MG63 (cell line): ENCODE measurements around the gene FGR. TPM values are rescaled to one million over a fixed set of nuclear protein-coding genes. Genes with fewer than 3 reads are reported as not detected.

ENCODE experiments used
- DNase-seq: peaks from one replicate; pipeline ENCODE4 v3.0.0-alpha.2; 2020
- H3K27me3 ChIP-seq: fragments of 250-450 bp; sonication (Bioruptor Pico); 2 replicates; pipeline ENCODE4 v1.5.1; 2020; ENCODE audit warnings: mild to moderate bottlenecking, moderate library complexity
- H3K36me3 ChIP-seq: fragments of 250-450 bp; sonication (Bioruptor Pico); 2 replicates; pipeline ENCODE4 v1.5.1; 2020; ENCODE audit warnings: mild to moderate bottlenecking, moderate library complexity
- H3K4me3 ChIP-seq: fragments of 250-450 bp; sonication (Bioruptor Pico); 2 replicates; pipeline ENCODE4 v1.5.1; 2020; ENCODE audit warnings: mild to moderate bottlenecking, moderate library complexity
- H3K9me3 ChIP-seq: fragments of 250-450 bp; sonication (Bioruptor Pico); 2 replicates; pipeline ENCODE4 v1.5.1; 2020; ENCODE audit warnings: mild to moderate bottlenecking, moderate library complexity
- total RNA-seq: library from RNA; depleted of rRNA; stranded (reverse); fragments of >200 nt; shearing (Covaris generic); gene quantifications from 2 replicates; pipeline ENCODE4 v1.2.3, GENCODE V29; 2014; ENCODE audit warnings: low replicate concordance

Gene FGR
- total RNA-seq, 1 experiment from 2014 or later = not detected

DNA sequence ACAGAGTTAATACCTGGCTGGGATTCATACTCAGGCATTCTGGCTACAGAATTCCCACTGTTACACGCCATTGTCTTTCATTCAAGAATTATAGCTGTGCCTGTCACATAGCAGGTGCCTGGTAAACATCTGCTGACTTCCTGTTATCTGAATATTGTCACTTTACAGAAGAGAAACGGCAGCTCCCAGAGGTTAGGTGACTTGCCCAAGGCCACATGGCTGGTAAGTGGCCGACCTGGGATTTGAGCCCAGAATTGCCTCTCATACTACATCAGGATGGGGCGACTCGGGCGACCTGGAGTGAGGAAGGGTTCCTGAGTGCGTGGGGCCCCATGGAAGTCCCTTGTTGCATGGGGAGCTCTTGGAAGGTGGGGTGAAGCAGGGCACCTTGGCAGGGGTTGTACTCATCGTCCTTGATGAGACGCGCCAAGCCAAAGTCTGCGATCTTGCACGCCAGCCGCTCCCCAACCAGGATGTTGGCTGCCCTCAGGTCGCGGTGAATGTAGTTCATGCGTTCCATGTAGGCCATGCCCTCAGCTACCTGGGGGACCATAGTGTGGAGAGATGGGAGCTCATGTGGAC is 20.9 kb downstream of the FGR start:
- no peak for DNase-seq
- H3K9me3 ChIP-seq = no peaks in the 10 kb centered on the region
- H3K4me3 ChIP-seq = no peak overlapping the region
- H3K36me3 ChIP-seq = no peaks in the 10 kb centered on the region
- no peaks in the 10 kb centered on the region for H3K27me3 ChIP-seq

DNA sequence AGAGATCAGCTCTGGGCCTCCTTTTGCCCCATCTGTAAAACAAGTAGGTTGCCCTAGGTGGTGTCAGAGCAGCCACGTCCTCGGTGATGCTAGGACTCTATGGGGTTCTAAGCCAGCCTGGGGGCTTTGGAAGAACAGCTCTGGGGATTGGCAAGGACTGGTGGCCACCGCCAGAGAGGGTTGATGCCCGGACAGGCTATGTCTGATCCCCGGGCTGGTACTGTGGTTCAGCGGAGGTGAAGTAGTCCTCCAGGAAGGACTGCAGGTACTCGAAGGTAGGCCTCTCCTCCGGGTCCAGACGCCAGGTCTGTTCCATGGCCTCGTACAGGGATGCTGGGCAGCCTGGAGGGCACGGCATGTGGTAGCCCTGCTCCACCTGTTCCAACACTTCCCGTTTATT is 22.3 kb downstream of the FGR start:
- no peak for DNase-seq
- no peaks in the 10 kb centered on the region for H3K36me3 ChIP-seq
- no peaks in the 10 kb centered on the region for H3K9me3 ChIP-seq
- no peaks in the 10 kb centered on the region for H3K27me3 ChIP-seq
- H3K4me3 ChIP-seq = no peak overlapping the region

DNA sequence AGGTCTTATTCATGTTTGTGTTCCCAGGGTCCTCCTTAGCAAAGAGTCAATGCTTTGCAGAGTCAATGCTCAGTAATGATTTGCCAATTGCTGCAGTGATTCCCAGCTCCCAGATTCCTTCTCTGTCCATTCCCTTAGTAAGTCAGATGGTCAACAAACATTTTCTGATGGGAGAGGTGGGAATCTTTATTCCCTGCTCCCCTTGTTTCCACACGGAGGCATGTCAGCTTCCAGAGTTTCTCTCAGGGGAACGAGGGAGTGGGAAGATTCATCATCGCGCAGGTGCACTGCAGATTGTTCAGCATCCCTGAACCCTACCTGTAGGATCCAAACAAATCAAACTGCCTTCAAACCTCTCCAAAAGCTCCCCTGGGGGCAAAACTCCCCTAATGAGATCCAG is 23.5 kb downstream of the FGR start:
- Histone ChIP-seq H3K27me3 (no peaks in the 10 kb centered on the region), H3K4me3 (no peak overlapping the region), H3K36me3 (no peaks in the 10 kb centered on the region), H3K9me3 (no peaks in the 10 kb centered on the region)
- DNase-seq = no peak

DNA sequence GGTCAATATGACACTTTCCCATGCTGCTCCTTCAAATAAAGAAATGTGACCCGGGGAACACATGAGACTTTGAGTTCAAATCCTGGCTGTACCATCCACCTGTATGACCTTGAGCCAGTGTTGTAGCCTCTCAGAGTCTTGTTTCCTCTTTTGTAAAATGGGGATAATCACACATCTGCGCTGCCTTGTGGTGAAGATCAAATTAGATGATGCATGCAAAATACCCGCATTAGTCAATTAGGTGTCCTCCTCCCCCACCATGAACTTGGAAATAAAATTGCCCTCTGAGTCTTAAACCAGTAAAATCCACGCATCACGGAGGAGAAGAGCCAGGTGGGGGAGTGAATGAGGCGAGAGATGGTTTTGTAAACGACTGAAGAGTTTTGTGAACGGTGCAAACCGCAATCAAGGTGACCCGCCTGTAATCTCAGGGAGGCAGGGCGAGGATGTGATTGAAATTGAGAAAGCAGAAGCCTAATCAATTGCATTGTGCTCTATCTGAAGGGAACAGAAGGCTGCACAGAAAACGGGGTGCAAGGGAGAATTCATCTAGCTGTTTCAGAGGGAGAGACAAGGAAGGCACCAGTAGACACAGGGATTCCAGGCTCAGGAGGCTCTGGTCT is 25.3 kb downstream of the FGR start:
- Histone ChIP-seq H3K36me3 (no peaks in the 10 kb centered on the region), H3K4me3 (no peak overlapping the region), H3K27me3 (no peaks in the 10 kb centered on the region), H3K9me3 (no peaks in the 10 kb centered on the region)
- DNase-seq = no peak

DNA sequence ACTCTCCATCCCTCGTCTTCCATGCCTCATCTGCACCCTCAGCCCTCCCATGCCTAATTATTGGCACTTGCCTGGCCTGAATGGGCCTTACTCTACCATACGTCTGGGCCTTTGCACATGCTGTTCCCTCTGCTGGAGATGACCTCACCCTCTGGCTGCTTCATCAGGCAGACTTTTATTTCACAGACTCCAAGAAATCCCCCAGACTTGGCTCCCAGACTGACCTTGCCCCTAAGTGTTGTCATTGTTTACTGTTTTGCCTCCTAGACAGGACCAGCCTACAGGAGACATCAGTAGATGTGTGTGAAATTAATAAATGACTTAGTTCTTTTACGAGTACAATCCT is 25.8 kb downstream of the FGR start:
- no peaks in the 10 kb centered on the region for H3K27me3 ChIP-seq
- no peaks in the 10 kb centered on the region for H3K9me3 ChIP-seq
- no peaks in the 10 kb centered on the region for H3K36me3 ChIP-seq
- no peak overlapping the region for H3K4me3 ChIP-seq
- no peak for DNase-seq

DNA sequence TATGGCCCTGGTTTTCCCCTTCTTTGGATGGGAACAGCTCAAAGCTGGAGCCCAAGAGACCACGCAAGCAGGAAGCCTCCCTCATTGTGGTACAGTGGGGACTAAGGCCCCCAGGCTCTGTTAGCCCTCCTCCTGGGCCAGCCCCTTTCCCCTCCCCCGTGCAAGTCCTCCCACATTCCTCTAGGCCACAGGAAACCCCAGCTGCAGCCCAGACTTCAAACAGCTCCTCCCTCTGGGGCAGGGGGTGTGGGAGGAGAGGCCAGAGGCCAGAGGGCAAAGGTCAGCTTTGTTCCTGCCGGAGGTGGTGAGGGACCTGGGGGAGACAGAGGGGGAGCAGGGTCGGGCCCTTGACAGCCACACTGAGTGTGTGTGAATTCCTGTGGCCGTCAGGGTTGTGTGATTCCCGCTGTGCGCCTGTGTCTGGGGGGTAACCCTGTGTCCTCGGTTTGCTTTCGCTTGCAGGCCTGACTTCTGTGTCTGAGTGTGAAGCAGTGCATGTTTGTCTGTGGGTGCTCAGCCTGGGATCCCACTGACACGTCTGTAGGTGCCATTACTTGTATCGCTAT is 27.7 kb downstream of the FGR start:
- H3K36me3 ChIP-seq = no peaks in the 10 kb centered on the region
- H3K4me3 ChIP-seq = no peak overlapping the region
- DNase-seq = no peak
- H3K27me3 ChIP-seq = no peaks in the 10 kb centered on the region
- H3K9me3 ChIP-seq = no peaks in the 10 kb centered on the region

DNA sequence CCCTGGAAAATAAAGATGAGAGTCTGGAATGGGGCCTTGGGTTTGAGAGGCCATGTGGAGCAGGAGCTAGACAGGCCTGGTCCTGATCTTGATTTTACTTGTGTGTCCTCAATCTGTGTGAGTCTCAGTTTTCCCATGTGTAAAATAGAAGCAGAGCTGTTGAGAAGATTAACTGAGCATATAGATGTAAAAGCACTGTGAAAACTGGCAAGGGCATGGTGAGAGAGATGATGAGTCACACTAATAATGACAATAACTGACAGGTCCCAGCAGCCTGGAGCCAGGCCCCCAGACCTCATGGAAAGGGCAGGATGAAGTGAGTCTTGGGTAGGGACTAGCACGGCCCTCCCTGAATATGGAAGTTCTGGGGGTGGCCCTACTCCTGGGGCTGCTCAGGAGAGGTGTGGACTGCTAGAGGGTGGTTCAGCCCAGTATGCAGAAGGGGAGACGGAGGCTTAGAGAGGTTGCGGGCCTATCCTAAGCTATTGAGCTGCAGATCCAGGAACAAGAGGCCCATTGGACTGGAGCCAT is 28.2 kb downstream of the FGR start:
- no peak overlapping the region for H3K4me3 ChIP-seq
- H3K36me3 ChIP-seq = no peaks in the 10 kb centered on the region
- no peaks in the 10 kb centered on the region for H3K27me3 ChIP-seq
- DNase-seq = peak; percentile 32
- no peaks in the 10 kb centered on the region for H3K9me3 ChIP-seq

DNA sequence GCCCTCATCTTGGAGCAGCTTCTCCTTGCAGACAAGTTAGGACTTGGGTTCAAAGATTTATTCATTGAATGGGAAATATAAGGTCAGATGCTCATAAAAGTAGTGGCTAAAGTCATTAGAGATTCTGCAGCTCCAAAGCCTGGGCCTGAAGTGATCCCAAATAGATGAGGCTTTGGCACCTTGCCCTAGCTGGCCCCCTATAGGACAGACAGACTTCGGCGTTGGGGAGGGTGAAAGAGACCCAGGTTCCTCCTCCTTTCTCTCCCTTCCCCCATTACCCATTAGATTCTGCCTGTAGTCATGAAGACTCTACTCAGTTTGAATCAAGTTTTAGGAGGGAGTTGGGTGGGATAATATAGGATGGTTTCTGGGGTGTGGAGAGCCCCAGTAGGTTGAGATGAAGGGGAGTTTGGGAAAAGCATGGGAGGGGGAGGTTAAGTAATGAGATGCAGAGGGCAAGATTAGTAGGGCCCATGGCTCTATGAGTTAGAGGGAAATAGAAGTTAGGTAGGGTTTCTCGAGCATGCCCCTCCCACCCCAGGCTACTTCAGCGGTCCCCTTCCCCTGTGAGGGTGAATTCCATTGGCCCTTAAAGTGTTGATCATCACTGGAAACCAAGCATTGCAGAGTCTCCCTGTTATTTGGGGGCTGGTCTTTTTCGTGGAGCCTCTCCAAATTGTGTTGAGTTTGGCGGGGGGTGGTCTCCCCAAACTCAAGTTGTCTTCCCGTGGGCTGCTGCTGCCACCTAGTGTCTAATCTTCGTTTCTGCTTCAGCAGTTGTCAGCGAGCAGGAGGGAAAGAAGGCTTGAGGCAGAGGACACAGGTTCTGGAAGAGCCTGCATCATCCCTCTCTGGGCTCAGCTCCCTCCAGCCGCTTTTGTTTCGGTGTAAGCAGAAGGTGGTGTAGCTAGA is 28.9 kb downstream of the FGR start:
- H3K4me3 ChIP-seq = no peak overlapping the region
- no peaks in the 10 kb centered on the region for H3K9me3 ChIP-seq
- H3K36me3 ChIP-seq = no peaks in the 10 kb centered on the region
- no peaks in the 10 kb centered on the region for H3K27me3 ChIP-seq
- peak; percentile 49 for DNase-seq

DNA sequence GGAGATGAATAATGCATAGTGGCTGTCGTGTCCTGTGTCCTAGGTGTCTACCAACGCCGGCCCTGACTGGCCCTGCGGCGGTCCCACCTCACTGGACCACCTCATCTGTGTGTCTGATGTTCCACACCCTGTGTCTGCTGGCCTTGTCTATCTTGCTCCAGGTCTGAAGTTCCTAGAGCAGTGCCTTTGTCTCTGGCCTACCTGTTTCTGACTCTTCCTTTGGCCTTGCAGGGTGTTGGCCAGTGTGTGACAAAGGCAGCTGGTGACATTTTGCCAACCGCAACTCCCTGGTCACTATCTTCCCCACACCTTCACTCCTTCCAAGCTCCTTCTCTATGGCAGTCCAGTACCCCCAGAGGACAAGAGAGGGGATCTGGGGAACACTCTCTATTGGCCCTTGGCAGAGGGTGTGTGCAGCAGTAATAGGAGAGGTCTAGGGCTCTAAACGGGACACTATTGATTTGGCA is 29.7 kb downstream of the FGR start:
- no peak overlapping the region for H3K4me3 ChIP-seq
- no peaks in the 10 kb centered on the region for H3K36me3 ChIP-seq
- DNase-seq = no peak
- no peaks in the 10 kb centered on the region for H3K27me3 ChIP-seq
- H3K9me3 ChIP-seq = no peaks in the 10 kb centered on the region

DNA sequence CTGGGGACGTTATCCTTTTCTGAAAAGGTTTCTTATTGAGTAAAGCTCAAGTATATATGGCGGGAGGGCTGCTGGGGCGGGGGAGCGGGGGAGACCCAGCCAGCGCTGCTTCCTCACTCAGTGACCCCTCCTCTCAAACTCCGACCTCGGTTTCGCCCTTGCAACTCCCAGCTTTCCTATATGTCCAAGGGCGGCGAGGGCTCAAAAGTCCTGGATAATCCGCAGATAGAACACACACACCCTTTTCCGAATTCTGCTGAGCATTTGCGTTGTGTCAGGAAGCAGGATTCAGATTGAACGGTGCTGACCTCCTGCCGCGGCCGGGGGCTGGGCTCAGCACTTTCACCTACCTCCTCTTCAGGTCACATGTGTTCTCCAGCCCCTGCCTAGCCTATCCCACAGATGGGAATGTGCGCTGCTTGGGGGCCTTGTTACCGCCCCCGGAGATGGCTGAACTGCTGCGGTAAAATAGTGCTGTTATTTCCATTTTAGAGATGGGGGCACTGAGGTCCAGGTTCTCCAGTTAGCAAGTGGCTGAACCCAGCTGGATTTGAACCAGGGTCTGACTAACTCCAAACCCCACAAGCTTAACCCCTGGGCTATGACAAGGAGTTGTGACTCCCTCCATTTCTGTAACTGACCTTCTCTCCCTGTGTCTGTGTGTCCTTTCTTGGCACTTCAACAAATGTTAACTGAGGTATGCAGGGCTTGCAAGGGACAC is 30.2 kb downstream of the FGR start:
- Histone ChIP-seq H3K4me3 (peak overlapping the region; percentile 94), H3K27me3 (no peaks in the 10 kb centered on the region), H3K36me3 (no peaks in the 10 kb centered on the region), H3K9me3 (no peaks in the 10 kb centered on the region)
- DNase-seq = no peak

DNA sequence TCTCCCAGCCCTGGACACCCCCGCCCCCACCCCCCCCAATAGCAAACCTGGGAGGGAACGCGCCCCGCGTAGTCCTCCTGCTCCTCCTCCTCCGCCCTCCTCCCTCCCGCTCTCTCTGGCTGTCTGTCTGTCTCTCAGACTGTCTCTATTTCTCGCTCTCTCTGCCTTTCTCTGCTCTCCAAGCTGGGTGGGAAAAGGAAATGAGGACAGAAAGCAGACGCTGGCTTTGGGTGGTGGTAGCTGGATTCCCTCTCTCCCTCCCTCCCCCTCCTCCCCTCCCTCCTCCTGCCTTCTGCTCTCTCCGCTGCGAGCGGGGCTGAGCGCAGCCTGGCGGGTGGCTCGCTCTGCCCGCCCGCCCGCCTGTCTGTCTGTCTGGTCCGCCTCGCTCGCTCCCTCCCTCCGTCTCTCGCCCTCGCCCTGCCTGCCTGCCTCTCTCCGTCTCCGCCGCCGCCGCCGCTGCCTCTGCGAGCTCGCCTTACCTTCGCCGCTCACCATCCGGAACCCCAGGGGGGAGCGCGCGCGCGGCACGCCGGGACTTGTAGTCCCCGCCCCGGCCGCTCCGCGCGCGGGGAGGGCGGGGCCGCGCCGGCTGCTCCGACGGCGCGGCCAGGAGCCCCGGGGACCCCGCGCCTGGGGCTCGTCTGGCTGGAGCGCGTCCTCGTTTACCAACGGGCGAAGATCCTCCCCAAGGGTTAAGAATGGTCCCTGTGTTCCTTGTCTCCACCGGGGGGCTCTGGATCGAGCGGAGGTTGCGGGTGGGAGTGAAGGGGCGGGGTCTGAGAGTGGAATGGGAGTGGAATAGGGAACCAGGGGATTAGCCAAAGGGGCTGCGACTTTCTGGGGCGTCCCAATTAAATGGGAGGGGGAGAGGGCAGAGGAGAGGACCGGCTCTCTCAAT is 31.1 kb downstream of the FGR start, which contains the start of gene AHDC1:
TSS of gene AHDC1 (minus strand) at position 464 of the 898 bp plus-strand sequence. CDS start 52,029 bp downstream, outside the sequence.
- Histone ChIP-seq H3K4me3 (peak within 1 kb of the TSS; percentile 94), H3K27me3 (no peaks in the 10 kb centered on the region), H3K9me3 (no peaks in the 10 kb centered on the region), H3K36me3 (no peaks in the 10 kb centered on the region)
- DNase-seq = peak; percentile 94

DNA sequence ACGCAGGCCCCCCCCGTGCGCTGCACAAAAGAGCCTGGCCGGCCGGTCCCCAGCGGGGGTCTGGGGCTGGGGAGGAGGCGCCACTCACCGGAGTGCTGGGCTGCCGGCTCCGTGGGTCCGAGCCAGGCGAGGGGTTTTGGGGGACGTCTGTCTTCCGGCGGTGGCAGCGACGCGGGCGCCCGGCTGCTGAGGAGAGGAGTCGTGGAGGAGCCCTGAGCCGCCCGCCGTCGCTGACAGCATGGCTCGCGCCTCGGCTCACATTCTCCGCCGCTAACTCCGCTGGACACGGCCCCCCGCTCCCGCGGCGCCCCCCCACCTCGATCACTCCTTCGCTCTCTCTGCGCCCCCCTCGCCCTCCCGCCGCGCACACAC is 31.7 kb downstream of the FGR start:
- no peaks in the 10 kb centered on the region for H3K9me3 ChIP-seq
- peak overlapping the region; percentile 94 for H3K4me3 ChIP-seq
- H3K27me3 ChIP-seq = no peaks in the 10 kb centered on the region
- no peak for DNase-seq
- H3K36me3 ChIP-seq = no peaks in the 10 kb centered on the region

DNA sequence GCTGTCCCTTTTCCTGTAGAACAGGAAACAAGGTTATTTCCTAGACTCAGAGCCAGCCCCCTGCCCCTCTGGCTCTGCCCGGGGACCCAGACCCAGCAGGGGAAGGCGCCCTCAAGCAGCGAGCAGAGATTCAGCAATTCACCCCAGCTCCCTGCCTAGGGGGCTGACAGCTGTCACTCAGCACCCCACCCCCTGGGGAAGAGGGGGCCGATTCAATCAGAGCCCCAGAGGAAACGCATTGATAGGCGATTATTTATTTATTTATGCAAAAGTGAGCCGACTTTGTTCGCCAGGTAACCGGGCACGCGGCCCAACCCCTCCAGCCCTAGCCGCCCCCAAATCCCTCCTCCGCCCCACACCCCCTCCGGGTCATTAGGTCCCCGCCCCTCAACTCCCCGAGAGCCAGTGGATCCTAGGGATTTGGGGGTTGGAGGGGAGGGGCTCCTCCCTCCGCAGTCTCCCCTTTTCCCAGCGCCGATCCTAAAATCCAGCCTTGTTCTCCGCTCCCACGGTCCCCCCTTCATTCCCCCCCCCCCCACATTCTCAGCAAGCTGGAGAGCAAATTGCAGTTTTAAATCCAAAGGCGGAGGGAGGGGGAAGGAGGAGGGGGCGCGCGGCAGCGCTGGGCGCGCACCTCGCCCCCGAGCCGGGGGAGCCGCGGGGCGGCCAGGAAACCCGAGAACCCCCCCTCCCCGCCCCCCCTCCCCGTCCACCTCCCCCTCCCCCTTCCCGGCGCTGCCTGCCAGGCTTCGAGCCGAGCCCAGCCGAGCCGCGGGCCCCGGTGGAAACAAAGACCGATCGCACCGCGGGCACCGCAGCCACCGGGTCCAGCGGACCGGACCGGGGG is 32.3 kb downstream of the FGR start:
- Histone ChIP-seq H3K27me3 (no peaks in the 10 kb centered on the region), H3K36me3 (no peaks in the 10 kb centered on the region), H3K9me3 (no peaks in the 10 kb centered on the region), H3K4me3 (peak overlapping the region; percentile 94)
- DNase-seq = peak; percentile 44

DNA sequence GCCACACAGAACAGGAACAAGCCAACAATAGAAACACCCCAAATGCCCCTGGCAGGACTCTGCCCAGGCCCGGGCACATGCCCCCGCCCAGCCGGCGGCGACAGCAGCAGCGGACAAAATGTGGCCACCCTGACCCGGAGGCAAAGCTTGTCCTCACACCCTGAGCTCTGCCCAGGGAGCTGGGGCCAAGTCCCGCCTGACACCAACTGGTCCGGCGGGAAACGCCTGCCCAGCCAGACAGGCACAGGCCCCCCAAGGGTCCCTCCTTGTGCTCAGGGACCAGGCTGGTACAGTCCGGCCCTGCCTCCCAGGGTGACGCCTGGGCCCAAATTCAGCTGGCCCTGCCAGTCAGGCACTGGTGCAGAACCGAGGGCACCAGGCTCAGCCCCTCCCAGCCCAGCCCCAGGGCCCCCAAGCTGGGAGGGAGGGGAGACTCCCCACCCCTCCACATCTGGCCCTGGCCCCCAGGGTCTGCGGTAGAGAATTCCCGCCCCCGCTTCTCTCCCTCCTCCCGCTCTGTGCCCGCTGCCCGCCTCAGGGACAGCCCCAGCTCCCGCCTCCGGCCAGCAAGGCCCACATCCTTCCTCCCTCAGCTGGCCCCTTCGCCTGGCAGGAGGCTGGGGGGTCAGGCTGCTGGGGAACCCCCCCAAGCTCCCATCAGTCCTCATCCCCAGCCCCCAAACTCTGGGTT is 33.1 kb downstream of the FGR start:
- Histone ChIP-seq H3K4me3 (peak overlapping the region; percentile 94), H3K9me3 (no peaks in the 10 kb centered on the region), H3K27me3 (no peaks in the 10 kb centered on the region), H3K36me3 (no peaks in the 10 kb centered on the region; the same call in 1 of the 2 replicates)
- peak; percentile 69 for DNase-seq
